ENCODE measurements around the gene GALNT9.

DNA sequence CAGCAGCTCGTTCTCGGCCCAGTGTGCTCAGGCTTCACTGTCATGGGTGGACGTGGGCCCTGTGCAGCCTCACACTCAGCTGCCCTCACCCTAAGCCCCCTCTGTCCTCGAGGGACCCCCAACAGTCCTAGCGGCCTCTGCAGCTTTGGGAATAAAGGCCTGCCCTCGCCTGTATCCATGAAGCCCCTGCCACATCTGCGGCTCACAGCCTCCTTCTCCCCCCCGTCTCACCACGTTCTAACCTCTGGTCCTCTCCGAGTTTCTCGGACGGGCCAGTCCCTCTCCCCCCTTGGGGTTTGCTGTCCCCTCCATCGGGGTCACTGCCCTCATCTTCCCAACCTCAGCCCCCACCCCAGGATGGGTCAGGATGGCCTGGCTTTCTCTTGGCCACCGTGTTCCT, 30.2 kb upstream of the GALNT9 start:
- TF ChIP-seq EZH2 (IDR thresholded peaks at IDR 0.05; ENCODE audit: insufficient read depth, poor library complexity, severe bottlenecking) (no peak), EZH2phosphoT487 (IDR thresholded peaks at IDR 0.05; ENCODE audit: insufficient read depth, low read depth) (no peak)
